ENCODE data around the gene MDN1.
"Not testable (repeated sequence)": the region's sequence is repeated elsewhere in the genome, so short reads cannot be mapped to it uniquely, and the experiment has no call there.

Gene MDN1

GRCh38 chr6:89817481-89817880 lies 2.1 kb downstream of the MDN1 start:
- in situ Hi-C loops (cut with MboI; ENCODE audit: low sequenced_read_pairs): no loop called here

- in situ Hi-C loops (cut with MboI; ENCODE audit: low sequenced_read_pairs): not testable (repeated sequence)
Measured at GRCh38 chr6:89813422-89813821, 6.2 kb downstream of the MDN1 start.

- in situ Hi-C loops (cut with MboI; ENCODE audit: low sequenced_read_pairs): no loop called here
Measured at GRCh38 chr6:89807581-89807980, 12.0 kb downstream of the MDN1 start.

- in situ Hi-C loops (cut with MboI; ENCODE audit: low sequenced_read_pairs): no loop called here
Measured at GRCh38 chr6:89805814-89806371, 13.7 kb downstream of the MDN1 start.

GRCh38 chr6:89803271-89803670 lies 16.3 kb downstream of the MDN1 start:
- in situ Hi-C loops (cut with MboI; ENCODE audit: low sequenced_read_pairs): no loop called here

GRCh38 chr6:89799756-89800155 lies 19.8 kb downstream of the MDN1 start:
- in situ Hi-C loops (cut with MboI; ENCODE audit: low sequenced_read_pairs): no loop called here

GRCh38 chr6:89799096-89799495 lies 20.5 kb downstream of the MDN1 start:
- in situ Hi-C loops (cut with MboI; ENCODE audit: low sequenced_read_pairs): no loop called here

- in situ Hi-C loops (cut with MboI; ENCODE audit: low sequenced_read_pairs): no loop called here
Measured at GRCh38 chr6:89797317-89797716, 22.3 kb downstream of the MDN1 start.

GRCh38 chr6:89794324-89794723 lies 25.3 kb downstream of the MDN1 start:
- in situ Hi-C loops (cut with MboI; ENCODE audit: low sequenced_read_pairs): no loop called here

- in situ Hi-C loops (cut with MboI; ENCODE audit: low sequenced_read_pairs): no loop called here
Measured at GRCh38 chr6:89793586-89793985, 26.0 kb downstream of the MDN1 start.

- in situ Hi-C loops (cut with MboI; ENCODE audit: low sequenced_read_pairs): no loop called here
Measured at GRCh38 chr6:89792881-89793280, 26.7 kb downstream of the MDN1 start.

GRCh38 chr6:89790403-89790802 lies 29.2 kb downstream of the MDN1 start:
- in situ Hi-C loops (cut with MboI; ENCODE audit: low sequenced_read_pairs): no loop called here

GRCh38 chr6:89789980-89790379 lies 29.6 kb downstream of the MDN1 start:
- in situ Hi-C loops (cut with MboI; ENCODE audit: low sequenced_read_pairs): no loop called here

- in situ Hi-C loops (cut with MboI; ENCODE audit: low sequenced_read_pairs): no loop called here
Measured at GRCh38 chr6:89787660-89788328, 31.8 kb downstream of the MDN1 start.

- in situ Hi-C loops (cut with MboI; ENCODE audit: low sequenced_read_pairs): no loop called here
Measured at GRCh38 chr6:89786970-89787369, 32.6 kb downstream of the MDN1 start.

- in situ Hi-C loops (cut with MboI; ENCODE audit: low sequenced_read_pairs): no loop called here
Measured at GRCh38 chr6:89784838-89785237, 34.8 kb downstream of the MDN1 start.

GRCh38 chr6:89783293-89783692 lies 36.3 kb downstream of the MDN1 start:
- in situ Hi-C loops (cut with MboI; ENCODE audit: low sequenced_read_pairs): not testable (repeated sequence)

- in situ Hi-C loops (cut with MboI; ENCODE audit: low sequenced_read_pairs): no loop called here
Measured at GRCh38 chr6:89782222-89782621, 37.4 kb downstream of the MDN1 start.

- in situ Hi-C loops (cut with MboI; ENCODE audit: low sequenced_read_pairs): no loop called here
Measured at GRCh38 chr6:89781070-89782034, 38.2 kb downstream of the MDN1 start.

GRCh38 chr6:89777455-89777854 lies 42.1 kb downstream of the MDN1 start:
- in situ Hi-C loops (cut with MboI; ENCODE audit: low sequenced_read_pairs): no loop called here

- in situ Hi-C loops (cut with MboI; ENCODE audit: low sequenced_read_pairs): no loop called here
Measured at GRCh38 chr6:89776583-89777233, 42.9 kb downstream of the MDN1 start.

Measured in HL-60/S4 treated with phorbol 12-myristate 13-acetate at 8.2 ng/mL for 4 days and 3 days (cell line).